ENCODE results near the gene WDR31. TPM values are rescaled to one million over a fixed set of nuclear protein-coding genes. Genes with fewer than 3 reads are reported as not detected.

The WDR31 gene
- total RNA-seq, 4 donors from 2014 or later, result 1.3 to 2.3 (median 1.8) TPM

DNA sequence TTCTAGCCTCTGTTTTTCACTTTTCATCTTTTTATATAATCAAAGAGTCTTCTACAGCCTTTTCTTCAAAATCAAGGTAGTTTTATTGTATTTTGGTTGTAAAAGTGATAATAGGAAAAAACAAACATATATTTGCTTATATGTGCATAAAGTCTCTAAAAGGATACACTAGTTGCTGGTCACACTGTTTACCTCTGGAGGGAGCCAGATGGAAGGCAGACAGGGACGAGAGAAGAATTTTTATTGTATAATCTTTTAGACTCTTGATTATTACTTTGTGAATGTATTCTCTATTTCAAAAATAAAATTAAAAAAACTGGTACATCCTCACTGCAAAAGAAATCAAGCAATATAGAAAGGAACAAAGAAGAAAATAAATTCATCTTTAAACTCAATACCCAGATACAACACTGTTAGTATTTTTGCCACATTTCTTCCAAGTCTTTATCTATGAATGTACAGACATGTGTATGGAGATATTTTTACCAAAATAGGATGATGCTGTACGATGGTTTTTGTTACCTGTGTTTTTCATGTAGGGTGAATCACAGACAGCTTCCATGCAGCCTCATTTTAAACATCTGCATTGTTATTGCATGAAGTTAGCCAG is 30.8 kb downstream of the WDR31 start:
- no peak for DNase-seq (ENCODE audit: low spot score in 2 of 2)
- H3K4me3 ChIP-seq (ENCODE audit: low read depth, poor library complexity, severe bottlenecking), result no peak overlapping the region
- WGBS, 2 donors, result 8% methylated on average over 2 of the region's 2 CpGs
- TF ChIP-seq, protein P1, sequence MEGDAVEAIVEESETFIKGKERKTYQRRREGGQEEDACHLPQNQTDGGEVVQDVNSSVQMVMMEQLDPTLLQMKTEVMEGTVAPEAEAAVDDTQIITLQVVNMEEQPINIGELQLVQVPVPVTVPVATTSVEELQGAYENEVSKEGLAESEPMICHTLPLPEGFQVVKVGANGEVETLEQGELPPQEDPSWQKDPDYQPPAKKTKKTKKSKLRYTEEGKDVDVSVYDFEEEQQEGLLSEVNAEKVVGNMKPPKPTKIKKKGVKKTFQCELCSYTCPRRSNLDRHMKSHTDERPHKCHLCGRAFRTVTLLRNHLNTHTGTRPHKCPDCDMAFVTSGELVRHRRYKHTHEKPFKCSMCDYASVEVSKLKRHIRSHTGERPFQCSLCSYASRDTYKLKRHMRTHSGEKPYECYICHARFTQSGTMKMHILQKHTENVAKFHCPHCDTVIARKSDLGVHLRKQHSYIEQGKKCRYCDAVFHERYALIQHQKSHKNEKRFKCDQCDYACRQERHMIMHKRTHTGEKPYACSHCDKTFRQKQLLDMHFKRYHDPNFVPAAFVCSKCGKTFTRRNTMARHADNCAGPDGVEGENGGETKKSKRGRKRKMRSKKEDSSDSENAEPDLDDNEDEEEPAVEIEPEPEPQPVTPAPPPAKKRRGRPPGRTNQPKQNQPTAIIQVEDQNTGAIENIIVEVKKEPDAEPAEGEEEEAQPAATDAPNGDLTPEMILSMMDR (IDR thresholded peaks at IDR 0.05), result no peak
- no peak for TF ChIP-seq POLR2A (IDR thresholded peaks at IDR 0.05)
- intact Hi-C loops (cut with DNase I; ENCODE audit: low total_unique reads), result loop anchor here (5.0 kb wide), 1 partner anchor 98 kb away; no protein-coding TSS in a partner anchor

DNA sequence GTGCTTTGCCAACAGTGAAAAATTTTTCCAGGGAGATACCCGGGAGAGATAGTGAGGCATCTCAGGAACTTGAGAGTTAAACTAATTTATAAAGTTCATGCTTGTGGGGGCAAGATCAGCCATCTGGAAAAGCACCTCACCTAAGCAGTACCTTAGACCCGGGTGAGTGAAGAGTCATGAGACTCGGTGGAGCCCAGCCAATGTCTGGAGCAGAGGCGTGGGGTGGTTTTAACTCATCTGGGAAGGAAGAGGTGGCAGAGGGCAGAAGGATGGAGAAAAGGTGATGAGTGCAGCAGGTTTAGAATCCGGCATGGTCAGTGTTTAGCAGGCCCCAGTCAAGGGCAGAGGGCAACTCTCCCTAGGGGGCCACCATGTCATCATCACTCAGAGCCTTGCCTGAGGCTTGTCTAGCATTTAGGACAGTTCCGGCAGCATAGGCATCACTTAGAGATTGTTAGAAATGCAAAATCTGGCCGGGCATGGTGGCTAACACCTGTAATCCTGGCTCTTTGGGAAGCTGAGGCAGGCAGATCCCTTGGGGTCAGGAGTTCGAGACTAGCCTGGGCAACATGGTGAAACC is 32.6 kb downstream of the WDR31 start:
- 63 to 67% methylated on average over 8 of the region's 8 CpGs for WGBS, 2 donors
- intact Hi-C loops (cut with DNase I; ENCODE audit: low total_unique reads), result loop anchor here (5.0 kb wide), 1 partner anchor 100 kb away; no protein-coding TSS in a partner anchor
- no peak overlapping the region for H3K4me3 ChIP-seq (ENCODE audit: low read depth, poor library complexity, severe bottlenecking)
- TF ChIP-seq, protein P1 (IDR thresholded peaks at IDR 0.05), result no peak
- no peak for TF ChIP-seq POLR2A (IDR thresholded peaks at IDR 0.05)
- DNase-seq (ENCODE audit: low spot score in 2 of 2), result no peak

DNA sequence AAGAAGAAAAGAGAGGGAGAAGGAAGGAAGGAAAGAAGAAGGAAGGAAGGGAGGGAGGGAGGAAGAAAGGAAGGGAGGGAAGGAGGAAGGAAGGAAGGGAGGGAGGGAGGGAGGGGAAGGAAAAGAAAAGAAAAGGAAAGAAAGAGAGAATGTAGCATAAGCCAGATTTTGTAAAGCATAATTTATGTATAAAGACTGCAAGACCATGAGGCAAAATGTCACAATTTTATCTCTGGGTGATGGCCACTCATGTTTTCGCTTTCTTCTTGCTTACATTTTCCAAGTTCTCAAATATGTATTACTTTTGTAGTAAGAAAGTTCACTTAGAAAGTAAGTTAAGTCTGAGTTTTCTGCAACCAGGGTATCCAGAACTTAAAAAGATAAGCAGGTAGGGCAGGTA is 33.5 kb downstream of the WDR31 start:
- H3K4me3 ChIP-seq (ENCODE audit: low read depth, poor library complexity, severe bottlenecking), result no peak overlapping the region
- DNase-seq (ENCODE audit: low spot score in 2 of 2), result no peak
- intact Hi-C loops (cut with DNase I; ENCODE audit: low total_unique reads), result loop anchor here (5.0 kb wide), 1 partner anchor 101 kb away; no protein-coding TSS in a partner anchor
- WGBS, 2 donors, result 83 to 89% methylated on average over 1 of the region's 1 CpG
- no peak for TF ChIP-seq POLR2A (IDR thresholded peaks at IDR 0.05)
- TF ChIP-seq, protein P1 (IDR thresholded peaks at IDR 0.05), result no peak

DNA sequence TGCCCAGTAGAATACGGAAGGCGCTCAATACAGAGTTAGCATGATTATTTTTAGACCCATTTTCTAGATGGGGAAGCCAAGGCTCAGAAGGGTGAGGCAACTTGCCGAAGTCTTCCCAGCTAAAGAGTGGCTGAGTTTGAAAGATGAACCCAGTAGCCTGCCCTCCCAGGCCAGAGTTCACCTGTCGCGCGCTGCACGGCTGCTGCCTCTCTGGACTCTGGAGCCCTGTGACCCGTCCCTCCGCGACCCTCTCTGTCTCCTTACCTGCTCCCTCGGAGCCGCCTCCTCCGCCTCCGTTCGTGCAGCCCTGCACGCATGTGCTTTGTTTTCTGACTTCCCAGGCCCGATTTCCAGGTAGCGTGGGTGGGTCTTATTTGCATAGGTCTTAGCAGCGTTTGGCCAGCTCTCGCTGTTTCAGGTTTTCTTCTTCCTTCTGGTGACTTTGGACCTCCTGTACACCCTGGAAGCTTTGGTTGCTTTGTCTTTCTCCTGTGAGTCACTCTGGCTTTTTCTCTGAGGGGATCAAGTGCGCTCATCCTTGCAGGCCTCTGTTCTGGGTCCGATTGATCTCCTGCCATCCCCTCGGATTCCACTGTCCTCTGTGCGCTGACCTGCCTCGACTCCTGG is 37.2 kb downstream of the WDR31 start, which contains the start of gene RNF183:
Gene RNF183, minus strand, starts transcription at position 585 of the 627 bp plus-strand sequence. CDS start 5,192 bp downstream, outside the sequence.
- intact Hi-C loops (cut with DNase I; ENCODE audit: low total_unique reads), result no loop called here
- DNase-seq (ENCODE audit: low spot score in 2 of 2), result no peak
- H3K4me3 ChIP-seq (ENCODE audit: low read depth, poor library complexity, severe bottlenecking), result no peak within 1 kb of the TSS
- no peak for TF ChIP-seq POLR2A (IDR thresholded peaks at IDR 0.05)
- TF ChIP-seq, protein P1 (IDR thresholded peaks at IDR 0.05), result no peak
- 82 to 90% methylated on average over 25 of the region's 25 CpGs for WGBS, 2 donors

DNA sequence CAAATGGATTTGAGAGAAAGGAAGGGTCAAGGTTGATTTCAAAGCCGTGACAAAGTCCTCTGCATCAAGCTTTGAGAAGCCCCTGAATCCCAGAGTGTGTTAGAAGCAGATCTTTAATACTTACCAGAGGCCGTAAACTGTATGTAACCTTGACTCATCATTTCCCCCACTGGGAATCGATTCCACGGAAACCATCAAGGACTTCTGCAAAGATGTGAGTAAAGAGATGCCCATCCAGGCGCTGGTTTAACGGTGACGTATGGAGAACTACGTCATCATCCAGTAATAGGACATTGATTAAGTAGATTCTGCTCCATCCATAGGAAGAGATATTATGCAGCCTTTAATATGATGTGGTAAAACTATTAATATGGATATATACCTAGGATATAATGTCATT is 38.5 kb downstream of the WDR31 start:
- 81 to 85% methylated on average over 8 of the region's 8 CpGs for WGBS, 2 donors
- intact Hi-C loops (cut with DNase I; ENCODE audit: low total_unique reads), result no loop called here
- H3K4me3 ChIP-seq (ENCODE audit: low read depth, poor library complexity, severe bottlenecking), result no peak overlapping the region
- no peak for TF ChIP-seq POLR2A (IDR thresholded peaks at IDR 0.05)
- TF ChIP-seq, protein P1 (IDR thresholded peaks at IDR 0.05), result no peak
- no peak for DNase-seq (ENCODE audit: low spot score in 2 of 2)

Data from lower leg skin (tissue), 4 donors.